ENCODE data around the gene RPRD1B. TPM values are rescaled to one million over a fixed set of nuclear protein-coding genes. Genes with fewer than 3 reads are reported as not detected.

RPRD1B gene
- total RNA-seq, 1 experiment from 2014 or later = 43.6 TPM

DNA sequence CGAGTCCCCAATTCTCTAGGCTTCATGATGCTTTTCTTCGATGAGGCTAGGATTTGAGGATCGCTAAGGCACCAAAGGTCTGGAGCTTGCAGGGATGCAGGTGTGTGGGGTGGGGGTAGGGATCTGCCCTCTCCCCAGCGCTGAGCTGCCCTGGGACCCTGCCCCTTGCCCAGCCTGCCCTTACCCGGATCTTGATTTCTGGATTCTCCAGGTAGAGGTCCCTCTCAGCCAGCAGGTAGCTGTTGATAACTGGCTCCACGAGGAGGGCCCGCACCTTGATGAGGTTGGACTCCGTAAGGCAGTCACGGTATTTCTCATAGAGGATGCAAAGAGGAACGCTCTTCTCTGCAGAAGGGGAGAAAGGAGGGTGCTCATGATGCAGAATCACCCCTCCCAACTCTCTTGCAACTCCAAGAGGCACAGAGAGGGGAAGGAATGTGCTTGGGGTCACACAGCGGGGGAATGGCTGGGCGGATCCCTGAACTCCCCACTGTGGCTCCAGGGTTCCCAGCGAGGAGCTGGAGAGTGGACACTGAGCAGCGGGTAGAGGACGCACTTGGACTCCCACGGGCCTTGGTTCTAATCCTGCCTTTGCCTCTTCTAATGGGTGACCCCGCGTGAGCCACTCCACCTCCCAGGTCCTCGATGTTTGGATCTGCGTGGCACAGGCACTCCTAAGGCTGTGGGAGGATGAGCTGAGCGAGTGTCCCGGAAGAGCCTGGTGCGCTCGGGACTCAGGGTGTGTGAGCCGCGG lies 98.8 kb downstream of the RPRD1B start:
- Histone ChIP-seq H3K27ac (ENCODE audit: low read length) (no peak overlapping the region), H3K27me3 (ENCODE audit: low read length) (no peaks in the 10 kb centered on the region), H3K9me2 (replicated peaks; ENCODE audit: low read length) (no peaks in the 10 kb centered on the region), H3K4me1 (ENCODE audit: insufficient read depth, low read length) (peaks cover 43% of the 10 kb centered on the region), H3K9ac (ENCODE audit: low read length) (no peak overlapping the region), H3K4me2 (ENCODE audit: low read length) (no peak overlapping the region), H3K4me3 (ENCODE audit: low read length) (no peak overlapping the region), H3F3A (ENCODE audit: low read length, unreplicated experiment) (peaks cover 13% of the 10 kb centered on the region), H3K36me3 (ENCODE audit: low read depth, low read length) (peaks cover 49% of the 10 kb centered on the region), H2AFZ (ENCODE audit: low read length) (no peak overlapping the region), H4K20me1 (ENCODE audit: low read length) (no peaks in the 10 kb centered on the region), H3K79me2 (ENCODE audit: low read length) (no peaks in the 10 kb centered on the region), H3K9me3 (ENCODE audit: low read length) (no peaks in the 10 kb centered on the region)
- ATAC-seq = no peak
- BruUV-seq (replicated peaks) = no TSS peak
- TF ChIP-seq, protein P1, sequence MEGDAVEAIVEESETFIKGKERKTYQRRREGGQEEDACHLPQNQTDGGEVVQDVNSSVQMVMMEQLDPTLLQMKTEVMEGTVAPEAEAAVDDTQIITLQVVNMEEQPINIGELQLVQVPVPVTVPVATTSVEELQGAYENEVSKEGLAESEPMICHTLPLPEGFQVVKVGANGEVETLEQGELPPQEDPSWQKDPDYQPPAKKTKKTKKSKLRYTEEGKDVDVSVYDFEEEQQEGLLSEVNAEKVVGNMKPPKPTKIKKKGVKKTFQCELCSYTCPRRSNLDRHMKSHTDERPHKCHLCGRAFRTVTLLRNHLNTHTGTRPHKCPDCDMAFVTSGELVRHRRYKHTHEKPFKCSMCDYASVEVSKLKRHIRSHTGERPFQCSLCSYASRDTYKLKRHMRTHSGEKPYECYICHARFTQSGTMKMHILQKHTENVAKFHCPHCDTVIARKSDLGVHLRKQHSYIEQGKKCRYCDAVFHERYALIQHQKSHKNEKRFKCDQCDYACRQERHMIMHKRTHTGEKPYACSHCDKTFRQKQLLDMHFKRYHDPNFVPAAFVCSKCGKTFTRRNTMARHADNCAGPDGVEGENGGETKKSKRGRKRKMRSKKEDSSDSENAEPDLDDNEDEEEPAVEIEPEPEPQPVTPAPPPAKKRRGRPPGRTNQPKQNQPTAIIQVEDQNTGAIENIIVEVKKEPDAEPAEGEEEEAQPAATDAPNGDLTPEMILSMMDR (conservative IDR thresholded peaks at IDR 0.05; ENCODE audit: low read depth, low read length) = no peak
- TF ChIP-seq EZH2 (IDR thresholded peaks at IDR 0.05; ENCODE audit: low read length, unreplicated experiment) (no peak), EZH2phosphoT487 (IDR thresholded peaks at IDR 0.05; ENCODE audit: borderline replicate concordance, low read length) (no peak)
- ChIA-PET POLR2A (ENCODE audit: unreplicated experiment) (no interaction called here), CTCF (no interaction called here)
- intact Hi-C loops (cut with micrococcal nuclease) = no loop called here
- no peak for DNase-seq

GRCh38 chr20:38132910-38133501 lies 99.5 kb downstream of the RPRD1B start:
- POLR2A ChIA-PET (ENCODE audit: unreplicated experiment) = no interaction called here
- H4K20me1 ChIP-seq (ENCODE audit: low read length) = no peaks in the 10 kb centered on the region
- no peak overlapping the region for H3K4me2 ChIP-seq (ENCODE audit: low read length)
- H3K27ac ChIP-seq (ENCODE audit: low read length) = no peak overlapping the region
- no TSS peak for BruUV-seq (replicated peaks)
- no peaks in the 10 kb centered on the region for H3K27me3 ChIP-seq (ENCODE audit: low read length)
- no peaks in the 10 kb centered on the region for H3K9me2 ChIP-seq (replicated peaks; ENCODE audit: low read length)
- peaks cover 37% of the 10 kb centered on the region for H3K4me1 ChIP-seq (ENCODE audit: insufficient read depth, low read length)
- ATAC-seq = no peak
- CTCF ChIA-PET = no interaction called here
- no peak for TF ChIP-seq EZH2 (IDR thresholded peaks at IDR 0.05; ENCODE audit: low read length, unreplicated experiment)
- peaks cover 11% of the 10 kb centered on the region for H3F3A ChIP-seq (ENCODE audit: low read length, unreplicated experiment)
- no peaks in the 10 kb centered on the region for H3K79me2 ChIP-seq (ENCODE audit: low read length)
- H3K4me3 ChIP-seq (ENCODE audit: low read length) = no peak overlapping the region
- no peaks in the 10 kb centered on the region for H3K9me3 ChIP-seq (ENCODE audit: low read length)
- H3K36me3 ChIP-seq (ENCODE audit: low read depth, low read length) = peaks cover 55% of the 10 kb centered on the region
- DNase-seq = no peak
- H2AFZ ChIP-seq (ENCODE audit: low read length) = no peak overlapping the region
- H3K9ac ChIP-seq (ENCODE audit: low read length) = no peak overlapping the region
- intact Hi-C loops (cut with micrococcal nuclease) = no loop called here

- Histone ChIP-seq H3K4me2 (ENCODE audit: low read length) (0 out of 2 replicates have a peak overlapping the region, but pooled peaks have one; percentile 47), H3K4me1 (ENCODE audit: insufficient read depth, low read length) (peaks cover 35% of the 10 kb centered on the region), H3K27ac (ENCODE audit: low read length) (peak overlapping the region; percentile 73), H3K9me2 (replicated peaks; ENCODE audit: low read length) (no peaks in the 10 kb centered on the region), H3K79me2 (ENCODE audit: low read length) (no peaks in the 10 kb centered on the region), H3K9me3 (ENCODE audit: low read length) (no peaks in the 10 kb centered on the region), H3K27me3 (ENCODE audit: low read length) (no peaks in the 10 kb centered on the region), H3K9ac (ENCODE audit: low read length) (no peak overlapping the region), H4K20me1 (ENCODE audit: low read length) (no peaks in the 10 kb centered on the region), H3F3A (ENCODE audit: low read length, unreplicated experiment) (peaks cover 6% of the 10 kb centered on the region), H3K4me3 (ENCODE audit: low read length) (no peak overlapping the region), H2AFZ (ENCODE audit: low read length) (no peak overlapping the region), H3K36me3 (ENCODE audit: low read depth, low read length) (peaks cover 63% of the 10 kb centered on the region)
- ATAC-seq = no peak
- no peak for DNase-seq
- BruUV-seq (replicated peaks) = no TSS peak
- TF ChIP-seq EZH2phosphoT487 (IDR thresholded peaks at IDR 0.05; ENCODE audit: borderline replicate concordance, low read length) (no peak), EZH2 (IDR thresholded peaks at IDR 0.05; ENCODE audit: low read length, unreplicated experiment) (no peak)
- TF ChIP-seq, protein P1 (conservative IDR thresholded peaks at IDR 0.05; ENCODE audit: low read depth, low read length) = no peak
- ChIA-PET CTCF (no interaction called here), POLR2A (ENCODE audit: unreplicated experiment) (interaction anchor here (0.6 kb wide), 1 partner anchor 239 kb away, joined by 4 read pairs; no protein-coding TSS in a partner anchor)
- intact Hi-C loops (cut with micrococcal nuclease) = loop anchor here (1.0 kb wide), 1 partner anchor 17 kb away; no protein-coding TSS in a partner anchor
Observed at GRCh38 chr20:38133680-38134426, 100.3 kb downstream of the RPRD1B start.
